HCT116 (cell line): ENCODE results near the gene AP3D1. TPM values are rescaled to one million over a fixed set of nuclear protein-coding genes. Genes with fewer than 3 reads are reported as not detected.

ENCODE experiments used
- ATAC-seq: fragments of 200-7000 bp; cut with Tn5 transposase; 2 replicates; pipeline ENCODE4 v1.9.1; 2020; ENCODE audit warnings: mild to moderate bottlenecking, moderate library complexity
- BruUV-seq: library from RNA; stranded (reverse); fragments of 400-500 nt; replicated peaks from 2 replicates; lab custom pipeline; 2021; lab: Mats Ljungman, UMichigan
- CTCF ChIA-PET: fragments of 300-600 bp; sonication (Branson Sonifier 250); formaldehyde crosslinking; loops from one replicate; lab custom pipeline; 2021; ENCODE audit warnings: antibody characterized with exemption; lab: Charles Lee
- POLR2A ChIA-PET: fragments of 300-600, 350-600 bp; sonication (Branson Sonifier 250); formaldehyde crosslinking; loops from one replicate; lab custom pipeline; 2021; ENCODE audit warnings: antibody characterized with exemption; lab: Charles Lee
- RAD21 ChIA-PET, 2 experiments: fragments of 300-600 bp; sonication (Branson Sonifier 250); formaldehyde crosslinking; loops; one replicate each; lab custom pipeline; 2023; ENCODE audit warnings: low total read pairs in 2 of 2; ENCODE audit not compliant: uncharacterized antibody in 2 of 2, unreplicated experiment in 2 of 2, low non-redundant PET in 1 of 2; lab: Charles Lee
- DNase-seq: peaks from one replicate; pipeline ENCODE4 v3.0.0-alpha.2; 2010; ENCODE audit warnings: low read depth, low spot score
- H2AFZ ChIP-seq: fragments of 200-600 bp; shearing (Covaris generic), sonication (generic); 2 replicates; pipeline ENCODE4 v1.6.1; 2017; ENCODE audit warnings: low read depth, mixed run types, mixed read lengths, antibody characterized with exemption, low read length; ENCODE audit not compliant: poor library complexity, severe bottlenecking
- H3K27ac ChIP-seq: 2 replicates; pipeline ENCODE4 v1.5.1; 2012; ENCODE audit warnings: low read depth, low read length
- H3K27me3 ChIP-seq: fragments of 200-600 bp; sonication (generic); 2 replicates; pipeline ENCODE4 v1.6.1; 2016; ENCODE audit warnings: mixed run types, low read length, mixed read lengths; ENCODE audit not compliant: insufficient read depth
- H3K36me3 ChIP-seq, 2 experiments: fragments of 200-500 bp in 1 of 2; fragments of 200-600 bp in 1 of 2; sonication (Bioruptor generic) in 1 of 2; sonication (generic) in 1 of 2; 2 replicates each; pipeline versions ENCODE4 v1.5.1 to v1.6.1; 2014 to 2016; ENCODE audit warnings: low read length in 2 of 2, inconsistent platforms in 1 of 2, mixed read lengths in 1 of 2, mixed run types in 1 of 2; ENCODE audit not compliant: insufficient read depth in 2 of 2, control insufficient read depth in 1 of 2
- H3K4me1 ChIP-seq, 2 experiments: fragments of 200-600 bp in 1 of 2; sonication (generic) in 1 of 2; 2 replicates each; pipeline versions ENCODE4 v1.5.1 to v1.6.1; 2012 to 2017; ENCODE audit warnings: low read length in 2 of 2, inconsistent platforms in 1 of 2, mild to moderate bottlenecking in 1 of 2, mixed read lengths in 1 of 2, mixed run types in 1 of 2, moderate library complexity in 1 of 2; ENCODE audit not compliant: insufficient read depth in 2 of 2, control insufficient read depth in 1 of 2
- H3K4me2 ChIP-seq: fragments of 200-600 bp; sonication (generic); 2 replicates; pipeline ENCODE4 v1.6.1; 2017; ENCODE audit warnings: mixed run types, low read length, mixed read lengths
- H3K4me3 ChIP-seq, 2 experiments: fragments of 200-600 bp in 1 of 2; sonication (generic) in 1 of 2; replicated peaks in 1 of 2; 2 replicates each; pipeline ENCODE4 v1.5.1; 2011 to 2016; ENCODE audit warnings: low read length in 2 of 2, control low read depth in 1 of 2, low read depth in 1 of 2, mild to moderate bottlenecking in 1 of 2, mixed read lengths in 1 of 2, mixed run types in 1 of 2
- H3K79me2 ChIP-seq: fragments of 200-600 bp; sonication (generic); 2 replicates; pipeline ENCODE4 v1.6.1; 2017; ENCODE audit warnings: mild to moderate bottlenecking, mixed run types, low read length, moderate library complexity, mixed read lengths; ENCODE audit not compliant: insufficient read depth
- H3K9ac ChIP-seq: fragments of 200-600 bp; sonication (generic); 2 replicates; pipeline ENCODE4 v1.6.1; 2016; ENCODE audit warnings: low read length, mixed read lengths
- H3K9me2 ChIP-seq: fragments of 200-600 bp; sonication (generic), shearing (Covaris generic); 2 replicates; pipeline ENCODE4 v1.6.1; 2017; ENCODE audit warnings: mixed run types, mild to moderate bottlenecking, moderate library complexity; ENCODE audit not compliant: insufficient read depth
- H3K9me3 ChIP-seq, 2 experiments: fragments of 200-500 bp in 1 of 2; fragments of 200-600 bp in 1 of 2; sonication (Bioruptor generic) in 1 of 2; sonication (generic) in 1 of 2; 2 replicates each; pipeline ENCODE4 v1.6.1; 2014 to 2017; ENCODE audit warnings: low read length in 2 of 2, mixed read lengths in 2 of 2, inconsistent platforms in 1 of 2, low read depth in 1 of 2, mild to moderate bottlenecking in 1 of 2, mixed run types in 1 of 2, moderate library complexity in 1 of 2; ENCODE audit not compliant: control insufficient read depth in 1 of 2, insufficient read depth in 1 of 2
- H4K20me1 ChIP-seq: fragments of 200-600 bp; sonication (generic), shearing (Covaris generic); 2 replicates; pipeline ENCODE4 v1.6.1; 2017; ENCODE audit warnings: mixed run types, mild to moderate bottlenecking, moderate library complexity; ENCODE audit not compliant: insufficient read depth
- CBX3 ChIP-seq: IDR thresholded peaks from 2 replicates; pipeline ENCODE4 v1.6.1; 2012; ENCODE audit warnings: low read depth
- CEBPB ChIP-seq: IDR thresholded peaks from 2 replicates; pipeline ENCODE4 v1.6.1; 2012; ENCODE audit warnings: low read depth
- EGR1 ChIP-seq: IDR thresholded peaks from 2 replicates; pipeline ENCODE4 v1.6.1; 2012; ENCODE audit warnings: low read depth
- EZH2phosphoT487 ChIP-seq: fragments of 200-600 bp; IDR thresholded peaks from 2 replicates; pipeline ENCODE4 v1.6.1; 2018; ENCODE audit warnings: antibody characterized with exemption, borderline replicate concordance
- RAD21 ChIP-seq: IDR thresholded peaks from 2 replicates; pipeline ENCODE4 v1.6.1; 2012; ENCODE audit warnings: low read depth, mild to moderate bottlenecking
- SIN3A ChIP-seq: IDR thresholded peaks from 2 replicates; pipeline ENCODE4 v1.6.1; 2012; ENCODE audit warnings: low read depth
- SRF ChIP-seq: IDR thresholded peaks from 2 replicates; pipeline ENCODE4 v1.6.1; 2012; ENCODE audit warnings: low read depth
- YY1 ChIP-seq: IDR thresholded peaks from 2 replicates; pipeline ENCODE4 v1.6.1; 2011; ENCODE audit warnings: low read length, low read depth, moderate library complexity, mild to moderate bottlenecking; ENCODE audit not compliant: insufficient replicate concordance; ENCODE audit errors: extremely low read depth
- intact Hi-C: fragments of 100-400 bp; cut with micrococcal nuclease; formaldehyde crosslinking; loops from 2 replicates; pipeline ENCODE4 v1.10.0; 2022
- total RNA-seq: library from RNA; stranded (reverse); gene quantifications from one replicate; pipeline ENCODE4 v1.2.1, GENCODE V29; 2021; ENCODE audit not compliant: unreplicated experiment
- TF ChIP-seq, protein P1 (sequence below): IDR thresholded peaks from 2 replicates; pipeline ENCODE4 v1.6.1; 2012
- TF ChIP-seq, protein P2 (sequence below): IDR thresholded peaks from 2 replicates; pipeline ENCODE4 v1.6.1; 2011; ENCODE audit warnings: mild to moderate bottlenecking, low read length, moderate library complexity; ENCODE audit not compliant: insufficient replicate concordance; ENCODE audit errors: extremely low read depth

The AP3D1 gene
- total RNA-seq, 1 experiment from 2014 or later: 137 TPM

DNA sequence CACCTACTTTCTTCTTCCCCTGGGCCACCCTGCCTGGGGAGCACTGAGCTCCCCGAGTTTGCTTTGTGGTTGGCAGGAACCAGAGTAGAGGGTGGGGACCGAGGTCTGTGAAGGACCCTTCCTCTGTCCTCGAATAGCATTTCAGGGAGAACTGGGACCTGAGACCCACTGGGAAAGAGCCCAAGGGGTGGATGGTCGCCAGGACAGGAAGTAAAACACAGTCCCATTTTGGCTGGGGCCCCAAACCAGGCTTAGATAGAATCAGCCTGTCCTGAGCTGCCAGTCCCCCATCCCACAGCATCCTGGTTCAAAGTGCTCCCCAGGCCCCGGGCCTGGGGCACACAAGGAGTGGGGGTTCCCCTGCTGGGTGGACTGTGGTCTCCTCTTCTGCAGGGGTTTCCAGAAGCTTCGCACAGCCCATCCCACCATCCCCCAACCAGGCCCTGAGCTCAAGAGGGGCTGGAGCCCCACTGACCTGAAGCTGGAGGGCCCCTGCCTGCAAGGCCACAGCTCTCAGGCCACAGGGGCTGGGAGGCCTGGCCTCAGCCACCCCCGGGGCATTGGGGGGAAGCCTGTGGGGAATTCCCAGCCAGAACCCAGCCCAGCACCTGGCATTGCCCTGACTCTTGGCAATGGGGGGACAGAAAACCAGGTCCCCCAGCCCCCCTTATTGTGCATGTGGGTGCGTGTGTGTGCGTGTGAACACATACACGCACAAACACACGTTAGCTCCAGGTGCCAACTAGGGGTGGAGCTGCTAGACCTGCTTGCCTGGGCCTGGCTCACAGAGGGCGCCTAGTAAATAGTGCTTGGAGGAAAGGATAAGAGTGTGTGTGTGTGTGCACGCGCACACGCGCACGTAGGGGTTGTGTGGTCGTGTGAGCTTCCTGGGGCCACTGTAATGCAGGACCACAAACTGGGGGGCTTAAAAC, 99.3 kb downstream of the AP3D1 start:
- POLR2A ChIA-PET: interaction anchor here (0.6 to 4.3 kb wide), 8 partner anchors 8 to 466 kb away, joined by 3 to 39 read pairs (median 10); no protein-coding TSS in a partner anchor
- peaks cover 5% of the 10 kb centered on the region; the same call in 1 of the 2 replicates for H4K20me1 ChIP-seq
- H3K27ac ChIP-seq: peak overlapping the region; percentile 85
- DNase-seq (no peak), ATAC-seq (no peak)
- no TSS peak for BruUV-seq
- H3K4me1 ChIP-seq: peaks cover 71 to 89% of the 10 kb centered on the region in 2 experiments
- no peaks in the 10 kb centered on the region for H3K9me2 ChIP-seq
- no peak for TF ChIP-seq SRF
- TF ChIP-seq, protein P1, sequence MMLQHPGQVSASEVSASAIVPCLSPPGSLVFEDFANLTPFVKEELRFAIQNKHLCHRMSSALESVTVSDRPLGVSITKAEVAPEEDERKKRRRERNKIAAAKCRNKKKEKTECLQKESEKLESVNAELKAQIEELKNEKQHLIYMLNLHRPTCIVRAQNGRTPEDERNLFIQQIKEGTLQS: no peak
- no peak for TF ChIP-seq CEBPB
- TF ChIP-seq EGR1: no peak
- TF ChIP-seq CBX3: no peak
- no peak for TF ChIP-seq EZH2phosphoT487
- no peak for TF ChIP-seq YY1
- TF ChIP-seq, protein P2, sequence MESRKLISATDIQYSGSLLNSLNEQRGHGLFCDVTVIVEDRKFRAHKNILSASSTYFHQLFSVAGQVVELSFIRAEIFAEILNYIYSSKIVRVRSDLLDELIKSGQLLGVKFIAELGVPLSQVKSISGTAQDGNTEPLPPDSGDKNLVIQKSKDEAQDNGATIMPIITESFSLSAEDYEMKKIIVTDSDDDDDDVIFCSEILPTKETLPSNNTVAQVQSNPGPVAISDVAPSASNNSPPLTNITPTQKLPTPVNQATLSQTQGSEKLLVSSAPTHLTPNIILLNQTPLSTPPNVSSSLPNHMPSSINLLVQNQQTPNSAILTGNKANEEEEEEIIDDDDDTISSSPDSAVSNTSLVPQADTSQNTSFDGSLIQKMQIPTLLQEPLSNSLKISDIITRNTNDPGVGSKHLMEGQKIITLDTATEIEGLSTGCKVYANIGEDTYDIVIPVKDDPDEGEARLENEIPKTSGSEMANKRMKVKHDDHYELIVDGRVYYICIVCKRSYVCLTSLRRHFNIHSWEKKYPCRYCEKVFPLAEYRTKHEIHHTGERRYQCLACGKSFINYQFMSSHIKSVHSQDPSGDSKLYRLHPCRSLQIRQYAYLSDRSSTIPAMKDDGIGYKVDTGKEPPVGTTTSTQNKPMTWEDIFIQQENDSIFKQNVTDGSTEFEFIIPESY: no peak
- TF ChIP-seq RAD21: no peak
- TF ChIP-seq SIN3A: no peak
- no peaks in the 10 kb centered on the region for H3K27me3 ChIP-seq
- peak overlapping the region; percentile 35 to 92 for H3K4me3 ChIP-seq
- peak overlapping the region; percentile 79 for H3K4me2 ChIP-seq
- H2AFZ ChIP-seq: no peak overlapping the region
- no peaks in the 10 kb centered on the region for H3K9me3 ChIP-seq
- peaks cover 37% of the 10 kb centered on the region for H3K79me2 ChIP-seq
- CTCF ChIA-PET: interaction anchor here (0.9 to 3.0 kb wide), 2 partner anchors 18 to 32 kb away, joined by 3 to 8 read pairs; no protein-coding TSS in a partner anchor
- intact Hi-C loops: no loop called here
- no peaks in the 10 kb centered on the region for H3K36me3 ChIP-seq
- H3K9ac ChIP-seq: peak overlapping the region; percentile 57
- RAD21 ChIA-PET: no interaction called here
